ENCODE data around the gene SH3BP2. TPM values are rescaled to one million over a fixed set of nuclear protein-coding genes. Genes with fewer than 3 reads are reported as not detected.

SH3BP2 gene
- total and polyA plus RNA-seq, 2 donors from 2014 or later: 27.3 to 128 TPM

GRCh38 chr4:2800691-2801596 lies 8.1 kb downstream of the SH3BP2 start:
- no peaks in the 10 kb centered on the region for H3K27me3 ChIP-seq (ENCODE audit: control insufficient read depth, insufficient read depth, low read length)
- TF ChIP-seq, protein P1, sequence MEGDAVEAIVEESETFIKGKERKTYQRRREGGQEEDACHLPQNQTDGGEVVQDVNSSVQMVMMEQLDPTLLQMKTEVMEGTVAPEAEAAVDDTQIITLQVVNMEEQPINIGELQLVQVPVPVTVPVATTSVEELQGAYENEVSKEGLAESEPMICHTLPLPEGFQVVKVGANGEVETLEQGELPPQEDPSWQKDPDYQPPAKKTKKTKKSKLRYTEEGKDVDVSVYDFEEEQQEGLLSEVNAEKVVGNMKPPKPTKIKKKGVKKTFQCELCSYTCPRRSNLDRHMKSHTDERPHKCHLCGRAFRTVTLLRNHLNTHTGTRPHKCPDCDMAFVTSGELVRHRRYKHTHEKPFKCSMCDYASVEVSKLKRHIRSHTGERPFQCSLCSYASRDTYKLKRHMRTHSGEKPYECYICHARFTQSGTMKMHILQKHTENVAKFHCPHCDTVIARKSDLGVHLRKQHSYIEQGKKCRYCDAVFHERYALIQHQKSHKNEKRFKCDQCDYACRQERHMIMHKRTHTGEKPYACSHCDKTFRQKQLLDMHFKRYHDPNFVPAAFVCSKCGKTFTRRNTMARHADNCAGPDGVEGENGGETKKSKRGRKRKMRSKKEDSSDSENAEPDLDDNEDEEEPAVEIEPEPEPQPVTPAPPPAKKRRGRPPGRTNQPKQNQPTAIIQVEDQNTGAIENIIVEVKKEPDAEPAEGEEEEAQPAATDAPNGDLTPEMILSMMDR (IDR thresholded peaks at IDR 0.05; ENCODE audit: borderline replicate concordance, extremely low read depth, insufficient read depth): no peak
- no peak overlapping the region for H3K4me3 ChIP-seq (ENCODE audit: low read length in 3 of 3)
- DNase-seq (peak; percentile 76 to 95 (median 85)), FAIRE-seq (no peak)
- peak overlapping the region; percentile 83 to 93 for H3K27ac ChIP-seq (ENCODE audit: low read depth in 2 of 2, low read length in 2 of 2)
- intact Hi-C loops (cut with DNase I): no loop called here
- H3K9ac ChIP-seq (ENCODE audit: low read length in 3 of 3): peak overlapping the region in 1 of 3 donors; percentile 7
- no peaks in the 10 kb centered on the region for H3K9me3 ChIP-seq (ENCODE audit: control insufficient read depth in 2 of 3, insufficient read depth in 1 of 3, low read length in 3 of 3)
- peaks cover 0 to 2% (median 0%) of the 10 kb centered on the region in 3 donors for H3K36me3 ChIP-seq (ENCODE audit: control insufficient read depth in 2 of 3, insufficient read depth in 3 of 3, low read length in 3 of 3)
- H3K4me1 ChIP-seq (ENCODE audit: control insufficient read depth in 2 of 3, insufficient read depth in 2 of 3, low read depth in 1 of 3, low read length in 3 of 3): peaks cover 0 to 76% (median 49%) of the 10 kb centered on the region in 3 donors

DNA sequence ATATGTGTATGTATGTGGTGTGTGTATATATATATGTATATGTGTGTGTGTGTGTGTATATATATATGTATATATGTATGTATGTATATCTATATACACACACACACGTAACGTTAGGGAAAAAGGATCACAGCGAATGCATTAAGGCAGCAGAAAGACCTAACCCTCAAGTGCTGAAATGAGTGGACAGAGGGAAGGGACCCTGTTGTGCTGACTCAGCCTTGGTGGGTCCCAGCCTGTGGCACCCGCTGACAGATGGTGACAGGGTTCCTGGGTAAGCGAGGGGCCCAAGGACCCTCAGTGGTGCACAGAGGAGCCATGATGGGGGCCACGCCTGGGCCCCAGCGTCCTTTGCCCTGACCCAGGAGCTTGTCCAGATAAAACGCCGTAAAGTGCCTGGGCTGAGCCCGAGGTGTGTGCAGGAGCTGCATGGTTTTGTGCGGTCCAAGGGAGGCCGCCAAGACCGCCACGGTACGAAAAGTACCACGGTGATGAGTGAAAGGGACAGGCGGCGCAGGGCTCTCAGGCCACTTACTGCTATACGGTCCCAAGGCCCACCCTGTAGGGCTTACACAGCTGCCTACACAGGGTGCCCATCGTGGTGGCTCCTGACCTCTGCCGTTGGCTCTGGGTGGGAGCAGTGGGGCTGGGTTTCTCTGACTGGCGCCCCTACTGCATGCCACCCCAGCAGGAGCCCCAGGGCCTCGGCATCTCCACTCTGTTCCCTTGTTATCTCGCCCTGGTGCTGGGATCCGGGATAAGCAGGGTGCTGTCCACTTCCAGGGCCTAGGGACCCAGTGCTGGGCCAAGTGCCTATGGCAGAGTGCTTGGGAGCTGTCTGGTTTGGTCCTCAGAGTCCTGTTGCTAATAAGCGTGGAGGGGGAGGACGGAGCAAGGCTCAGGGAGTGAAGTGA lies 10.0 kb downstream of the SH3BP2 start:
- Histone ChIP-seq H3K27me3 (ENCODE audit: control insufficient read depth, insufficient read depth, low read length) (no peaks in the 10 kb centered on the region), H3K27ac (ENCODE audit: low read depth in 2 of 2, low read length in 2 of 2) (no peak overlapping the region), H3K4me3 (ENCODE audit: low read length in 3 of 3) (no peak overlapping the region), H3K9me3 (ENCODE audit: control insufficient read depth in 2 of 3, insufficient read depth in 1 of 3, low read length in 3 of 3) (no peaks in the 10 kb centered on the region), H3K36me3 (ENCODE audit: control insufficient read depth in 2 of 3, insufficient read depth in 3 of 3, low read length in 3 of 3) (peaks cover 0 to 2% (median 0%) of the 10 kb centered on the region in 3 donors), H3K4me1 (ENCODE audit: control insufficient read depth in 2 of 3, insufficient read depth in 2 of 3, low read depth in 1 of 3, low read length in 3 of 3) (peaks cover 0 to 73% (median 46%) of the 10 kb centered on the region in 3 donors), H3K9ac (ENCODE audit: low read length in 3 of 3) (no peak overlapping the region)
- DNase-seq (peak in 1 of 5 donors; percentile 69), FAIRE-seq (no peak)
- intact Hi-C loops (cut with DNase I): no loop called here
- TF ChIP-seq, protein P1 (IDR thresholded peaks at IDR 0.05; ENCODE audit: borderline replicate concordance, extremely low read depth, insufficient read depth): no peak

DNA sequence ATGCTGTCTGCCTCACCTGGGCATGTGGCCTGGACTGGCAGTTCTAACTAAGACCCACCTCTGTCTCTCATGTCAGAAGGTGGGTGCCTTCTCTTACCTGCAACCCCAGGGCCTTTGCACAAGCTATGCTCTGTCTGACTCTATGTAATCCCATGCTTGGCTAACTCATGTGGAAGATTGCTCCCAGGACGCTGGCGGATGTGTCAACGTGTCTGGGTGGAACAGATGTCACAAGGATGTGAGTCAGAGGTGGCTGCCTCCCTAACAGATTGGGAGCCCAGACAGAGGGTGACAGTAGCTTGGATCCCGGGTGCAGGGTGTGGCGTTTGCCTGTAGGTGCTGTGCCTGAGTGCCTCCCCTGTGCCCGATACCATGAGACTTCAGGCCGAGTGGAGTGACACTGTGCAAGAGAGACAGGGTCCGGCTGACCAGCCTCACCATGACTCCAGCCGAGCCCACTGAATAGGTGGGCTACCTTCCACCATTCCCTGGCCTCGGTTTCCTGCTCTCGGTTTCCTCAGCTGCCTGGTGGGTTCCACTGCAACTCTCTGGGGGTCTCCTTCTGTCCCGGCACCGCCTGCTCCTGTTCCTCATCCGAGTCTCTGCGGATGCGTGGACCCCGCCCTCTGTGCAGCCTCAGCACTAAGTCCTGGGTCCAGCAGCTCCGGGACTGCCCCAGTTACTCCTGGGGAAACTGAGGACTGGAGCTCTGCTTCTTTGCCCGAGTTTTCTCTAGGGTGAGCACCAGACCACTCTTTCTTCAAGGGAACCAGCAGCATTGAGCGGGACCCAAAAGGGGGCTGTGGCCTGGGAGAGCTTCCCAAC lies 11.0 kb downstream of the SH3BP2 start:
- Histone ChIP-seq H3K4me3 (ENCODE audit: low read length in 3 of 3) (no peak overlapping the region), H3K9ac (ENCODE audit: low read length in 3 of 3) (no peak overlapping the region), H3K4me1 (ENCODE audit: control insufficient read depth in 2 of 3, insufficient read depth in 2 of 3, low read depth in 1 of 3, low read length in 3 of 3) (peaks cover 0 to 63% (median 38%) of the 10 kb centered on the region in 3 donors), H3K9me3 (ENCODE audit: control insufficient read depth in 2 of 3, insufficient read depth in 1 of 3, low read length in 3 of 3) (no peaks in the 10 kb centered on the region), H3K27ac (ENCODE audit: low read depth in 2 of 2, low read length in 2 of 2) (no peak overlapping the region), H3K36me3 (ENCODE audit: control insufficient read depth in 2 of 3, insufficient read depth in 3 of 3, low read length in 3 of 3) (peaks cover 0 to 2% (median 0%) of the 10 kb centered on the region in 3 donors), H3K27me3 (ENCODE audit: control insufficient read depth, insufficient read depth, low read length) (no peaks in the 10 kb centered on the region)
- FAIRE-seq (no peak), DNase-seq (peak in 2 of 5 donors; percentile 34 to 73)
- TF ChIP-seq, protein P1 (IDR thresholded peaks at IDR 0.05; ENCODE audit: borderline replicate concordance, extremely low read depth, insufficient read depth): no peak
- intact Hi-C loops (cut with DNase I): no loop called here

Data from kidney (tissue), 14 donors.